Ovary (tissue), 3 donors: ENCODE measurements around the gene THAP6.

Source experiments
- EP300 ChIP-seq: sonication (generic); formaldehyde crosslinking; IDR thresholded peaks from one replicate; pipeline ENCODE4 v1.6.1; 2017; ENCODE audit warnings: antibody characterized with exemption
- POLR2A ChIP-seq: fragments of 450-650 bp; IDR thresholded peaks from one replicate; pipeline ENCODE4 v1.6.1; 2017; ENCODE audit warnings: antibody characterized with exemption, mild to moderate bottlenecking, moderate library complexity
- TF ChIP-seq, protein P1 (sequence below), 3 donors: fragments of 450-650 bp in 2 of 3; fragments of 200-600 bp in 1 of 3; IDR thresholded peaks; one replicate each; pipeline versions ENCODE4 v1.5.1 to v1.8.0; 2016 to 2022; ENCODE audit warnings: antibody characterized with exemption in 3 of 3, mild to moderate bottlenecking in 1 of 3
- donor health status: DM: no; HTN: no; CAD: no.

GRCh38 chr4:75494563-75494962 is 19.7 kb upstream of the THAP6 start:
- TF ChIP-seq POLR2A (no peak), EP300 (no peak)
- TF ChIP-seq, protein P1, sequence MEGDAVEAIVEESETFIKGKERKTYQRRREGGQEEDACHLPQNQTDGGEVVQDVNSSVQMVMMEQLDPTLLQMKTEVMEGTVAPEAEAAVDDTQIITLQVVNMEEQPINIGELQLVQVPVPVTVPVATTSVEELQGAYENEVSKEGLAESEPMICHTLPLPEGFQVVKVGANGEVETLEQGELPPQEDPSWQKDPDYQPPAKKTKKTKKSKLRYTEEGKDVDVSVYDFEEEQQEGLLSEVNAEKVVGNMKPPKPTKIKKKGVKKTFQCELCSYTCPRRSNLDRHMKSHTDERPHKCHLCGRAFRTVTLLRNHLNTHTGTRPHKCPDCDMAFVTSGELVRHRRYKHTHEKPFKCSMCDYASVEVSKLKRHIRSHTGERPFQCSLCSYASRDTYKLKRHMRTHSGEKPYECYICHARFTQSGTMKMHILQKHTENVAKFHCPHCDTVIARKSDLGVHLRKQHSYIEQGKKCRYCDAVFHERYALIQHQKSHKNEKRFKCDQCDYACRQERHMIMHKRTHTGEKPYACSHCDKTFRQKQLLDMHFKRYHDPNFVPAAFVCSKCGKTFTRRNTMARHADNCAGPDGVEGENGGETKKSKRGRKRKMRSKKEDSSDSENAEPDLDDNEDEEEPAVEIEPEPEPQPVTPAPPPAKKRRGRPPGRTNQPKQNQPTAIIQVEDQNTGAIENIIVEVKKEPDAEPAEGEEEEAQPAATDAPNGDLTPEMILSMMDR (IDR thresholded peaks at IDR 0.05): no peak
